Activated CD8-positive, alpha-beta memory T cell treated with anti-CD3 and anti-CD28 coated beads, Interleukin-2, amount 50 U/mL, for 1 hour (primary cell): ENCODE data around the gene ZDHHC8.

Experiments
- DNase-seq: peaks from one replicate; pipeline ENCODE4 v3.0.0-alpha.2; 2020; ENCODE audit errors: extremely low read depth

The ZDHHC8 gene

GRCh38 chr22:20193761-20194494 is 62.3 kb downstream of the ZDHHC8 start:
- DNase-seq: no peak

GRCh38 chr22:20194681-20195593 is 63.3 kb downstream of the ZDHHC8 start:
- no peak for DNase-seq

- DNase-seq: no peak
These were observed 64.7 kb downstream of the ZDHHC8 start for GRCh38 chr22:20196094-20196842.
